ENCODE results near the gene NAV2. TPM values are rescaled to one million over a fixed set of nuclear protein-coding genes. Genes with fewer than 3 reads are reported as not detected.

The NAV2 gene
- total RNA-seq, 1 experiment from 2014 or later: 2.1 TPM

DNA sequence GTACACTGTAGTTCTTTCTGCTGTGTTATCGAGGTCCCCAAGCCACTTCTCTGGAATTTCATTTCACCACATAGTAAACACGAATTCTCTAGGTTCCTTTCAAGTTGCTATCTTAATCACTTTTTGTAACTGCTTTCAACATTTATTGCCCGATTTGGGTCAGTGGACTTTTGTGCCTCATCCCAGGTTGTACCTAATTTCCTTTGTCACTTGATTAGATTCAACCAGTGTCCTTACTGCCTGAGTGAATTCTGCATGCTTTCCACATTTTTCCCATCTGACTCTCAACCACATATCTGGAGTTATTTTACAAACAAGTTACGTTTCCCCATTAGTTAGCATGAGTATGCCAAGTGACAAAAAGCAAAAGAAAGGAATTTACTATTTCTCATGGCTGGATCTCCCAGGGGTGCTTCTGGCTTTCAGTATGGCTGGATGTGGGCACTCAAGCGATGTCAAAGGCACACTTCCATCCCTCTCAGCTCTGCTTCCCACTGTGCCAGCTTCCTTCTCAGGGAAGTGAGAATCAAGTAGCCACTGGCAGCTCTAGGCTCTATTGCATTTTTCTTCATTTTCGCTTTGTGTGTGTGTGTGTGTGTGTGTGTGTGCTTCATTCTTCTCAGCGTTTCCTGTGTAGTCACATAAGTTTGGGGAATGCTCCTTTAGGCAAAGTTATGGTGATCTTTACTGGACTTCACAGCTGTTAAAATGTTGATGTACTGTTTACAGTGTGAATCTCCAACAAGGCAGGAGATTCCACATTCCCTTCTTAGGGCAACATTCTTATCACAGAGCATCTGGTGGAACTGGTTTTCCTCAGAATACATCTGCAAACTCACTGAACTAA, 318.7 kb downstream of the NAV2 start:
- ChIA-PET CTCF (no interaction called here), POLR2A (no interaction called here), RAD21 (ENCODE audit: low non-redundant PET in 1 of 2, low total read pairs in 2 of 2, uncharacterized antibody in 2 of 2, unreplicated experiment in 2 of 2) (no interaction called here)
- intact Hi-C loops (cut with micrococcal nuclease): no loop called here
- Histone ChIP-seq H3K9ac (ENCODE audit: low read length) (no peak overlapping the region), H4K20me1 (ENCODE audit: insufficient read depth) (no peaks in the 10 kb centered on the region), H2AFZ (ENCODE audit: low read depth, low read length, poor library complexity, severe bottlenecking) (no peak overlapping the region), H3K4me2 (ENCODE audit: low read length) (no peak overlapping the region), H3K27ac (ENCODE audit: low read depth, low read length) (no peak overlapping the region), H3K9me2 (ENCODE audit: insufficient read depth) (no peaks in the 10 kb centered on the region), H3K27me3 (ENCODE audit: insufficient read depth, low read length) (peaks cover 56% of the 10 kb centered on the region), H3K79me2 (ENCODE audit: insufficient read depth, low read length) (no peaks in the 10 kb centered on the region), H3K4me3 (replicated peaks in 1 of 2; ENCODE audit: low read depth in 1 of 2, low read length in 2 of 2) (no peak overlapping the region), H3K36me3 (ENCODE audit: control insufficient read depth in 1 of 2, insufficient read depth in 2 of 2, low read length in 2 of 2) (no peaks in the 10 kb centered on the region), H3K9me3 (ENCODE audit: control insufficient read depth in 1 of 2, insufficient read depth in 1 of 2, low read depth in 1 of 2, low read length in 2 of 2) (no peaks in the 10 kb centered on the region), H3K4me1 (ENCODE audit: control insufficient read depth in 1 of 2, insufficient read depth in 2 of 2, low read length in 2 of 2) (no peaks in the 10 kb centered on the region)
- DNase-seq (ENCODE audit: low read depth, low spot score) (no peak), ATAC-seq (no peak)
- BruUV-seq (replicated peaks): no TSS peak
- TF ChIP-seq POLR2AphosphoS5 (IDR thresholded peaks at IDR 0.05; ENCODE audit: low read depth, low read length) (no peak), CBX3 (IDR thresholded peaks at IDR 0.05; ENCODE audit: low read depth) (no peak), YY1 (IDR thresholded peaks at IDR 0.05; ENCODE audit: extremely low read depth, insufficient replicate concordance, low read depth, low read length) (no peak), ELF1 (IDR thresholded peaks at IDR 0.05; ENCODE audit: borderline replicate concordance, low read depth) (no peak), MAX (IDR thresholded peaks at IDR 0.05) (no peak), SP1 (IDR thresholded peaks at IDR 0.05; ENCODE audit: low read depth) (no peak), ZNF274 (IDR thresholded peaks at IDR 0.05; ENCODE audit: low read depth, low read length) (no peak)
- TF ChIP-seq, protein P1, sequence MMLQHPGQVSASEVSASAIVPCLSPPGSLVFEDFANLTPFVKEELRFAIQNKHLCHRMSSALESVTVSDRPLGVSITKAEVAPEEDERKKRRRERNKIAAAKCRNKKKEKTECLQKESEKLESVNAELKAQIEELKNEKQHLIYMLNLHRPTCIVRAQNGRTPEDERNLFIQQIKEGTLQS (IDR thresholded peaks at IDR 0.05): no peak

DNA sequence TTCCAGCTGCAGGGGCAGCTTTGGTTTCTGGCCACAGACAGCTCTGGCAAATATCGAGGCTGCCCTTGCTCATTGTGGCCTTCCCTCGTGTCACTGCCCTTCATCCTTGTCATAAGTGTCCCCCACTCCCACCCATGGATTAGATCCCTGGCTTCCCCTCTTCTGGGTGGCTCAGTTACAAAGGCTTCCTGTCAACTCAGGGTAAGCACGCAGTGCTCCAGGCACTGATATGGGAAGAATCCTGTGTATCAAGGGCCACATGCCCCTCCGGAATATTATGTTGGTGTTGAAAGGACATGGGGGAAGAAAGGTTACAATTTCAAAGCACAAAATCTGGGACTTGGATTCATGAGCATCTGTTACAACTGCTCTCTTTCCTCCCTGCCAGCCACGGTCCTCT, 319.5 kb downstream of the NAV2 start:
- no peak overlapping the region for H3K27ac ChIP-seq (ENCODE audit: low read depth, low read length)
- intact Hi-C loops (cut with micrococcal nuclease): no loop called here

More for the DNA sequence above, 319.5 kb downstream of the NAV2 start:
- Histone ChIP-seq H3K4me1 (ENCODE audit: control insufficient read depth in 1 of 2, insufficient read depth in 2 of 2, low read length in 2 of 2) (no peaks in the 10 kb centered on the region), H3K36me3 (ENCODE audit: control insufficient read depth in 1 of 2, insufficient read depth in 2 of 2, low read length in 2 of 2) (no peaks in the 10 kb centered on the region), H2AFZ (ENCODE audit: low read depth, low read length, poor library complexity, severe bottlenecking) (no peak overlapping the region), H3K9me2 (ENCODE audit: insufficient read depth) (no peaks in the 10 kb centered on the region), H3K9me3 (ENCODE audit: control insufficient read depth in 1 of 2, insufficient read depth in 1 of 2, low read depth in 1 of 2, low read length in 2 of 2) (no peaks in the 10 kb centered on the region), H3K27me3 (ENCODE audit: insufficient read depth, low read length) (peaks cover 55% of the 10 kb centered on the region), H3K79me2 (ENCODE audit: insufficient read depth, low read length) (no peaks in the 10 kb centered on the region), H4K20me1 (ENCODE audit: insufficient read depth) (no peaks in the 10 kb centered on the region), H3K4me3 (replicated peaks in 1 of 2; ENCODE audit: low read depth in 1 of 2, low read length in 2 of 2) (no peak overlapping the region), H3K4me2 (ENCODE audit: low read length) (no peak overlapping the region), H3K9ac (ENCODE audit: low read length) (no peak overlapping the region)
- RAD21 ChIA-PET (ENCODE audit: low non-redundant PET in 1 of 2, low total read pairs in 2 of 2, uncharacterized antibody in 2 of 2, unreplicated experiment in 2 of 2): no interaction called here
- CTCF ChIA-PET: no interaction called here
- POLR2A ChIA-PET: no interaction called here
- no peak for TF ChIP-seq EGR1 (IDR thresholded peaks at IDR 0.05; ENCODE audit: low read depth)
- TF ChIP-seq ZFX (IDR thresholded peaks at IDR 0.05): no peak
- no peak for TF ChIP-seq EZH2 (IDR thresholded peaks at IDR 0.05)
- TF ChIP-seq POLR2A (IDR thresholded peaks at IDR 0.05; ENCODE audit: borderline replicate concordance, extremely low read depth, insufficient read depth, insufficient read length): no peak
- no peak for TF ChIP-seq JUND (IDR thresholded peaks at IDR 0.05)
- no peak for TF ChIP-seq ZBTB33 (IDR thresholded peaks at IDR 0.05; ENCODE audit: extremely low read depth, insufficient replicate concordance, low read length)
- no peak for TF ChIP-seq EZH2phosphoT487 (IDR thresholded peaks at IDR 0.05; ENCODE audit: borderline replicate concordance)
- no peak for TF ChIP-seq RAD21 (IDR thresholded peaks at IDR 0.05; ENCODE audit: low read depth)
- no peak for TF ChIP-seq SP1 (IDR thresholded peaks at IDR 0.05; ENCODE audit: low read depth)
- ATAC-seq (no peak), DNase-seq (ENCODE audit: low read depth, low spot score) (no peak)
- no TSS peak for BruUV-seq (replicated peaks)

All from HCT116 (cell line).